Neural progenitor cell (in vitro differentiated cells): ENCODE results near the gene ADAMTS6. TPM values are rescaled to one million over a fixed set of nuclear protein-coding genes. Genes with fewer than 3 reads are reported as not detected.

ENCODE experiments used
- DNase-seq: peaks from one replicate; pipeline ENCODE4 v3.0.0-alpha.2; 2016; ENCODE audit warnings: low spot score
- H2AFZ ChIP-seq: fragments of 200-600 bp; sonication (generic); replicated peaks from 2 replicates; pipeline ENCODE4 v1.6.1; 2016; ENCODE audit warnings: antibody characterized with exemption
- H3F3A ChIP-seq: fragments of 200-600 bp; sonication (generic); 2 replicates; pipeline ENCODE4 v1.6.1; 2016; ENCODE audit warnings: antibody characterized with exemption, low read depth
- H3K27ac ChIP-seq: fragments of 200-600 bp; sonication (generic); 2 replicates; pipeline ENCODE4 v1.5.1; 2016; ENCODE audit warnings: mild to moderate bottlenecking
- H3K27me3 ChIP-seq: fragments of 200-600 bp; sonication (generic); 2 replicates; pipeline ENCODE4 v1.6.1; 2016; ENCODE audit warnings: mild to moderate bottlenecking, moderate library complexity
- H3K36me3 ChIP-seq: fragments of 200-600 bp; sonication (generic); 2 replicates; pipeline ENCODE4 v1.5.1; 2016
- H3K4me1 ChIP-seq: fragments of 200-600 bp; sonication (generic); 2 replicates; pipeline ENCODE4 v1.6.1; 2016; ENCODE audit warnings: mixed run types
- H3K4me2 ChIP-seq: fragments of 200-600 bp; sonication (generic); 2 replicates; pipeline ENCODE4 v1.6.1; 2016
- H3K4me3 ChIP-seq: fragments of 200-600 bp; sonication (generic); 2 replicates; pipeline ENCODE4 v1.5.1; 2016
- H3K79me2 ChIP-seq: fragments of 200-600 bp; sonication (generic); 2 replicates; pipeline ENCODE4 v1.6.1; 2016; ENCODE audit warnings: low read depth
- H3K9ac ChIP-seq: fragments of 200-600 bp; sonication (generic); 2 replicates; pipeline ENCODE4 v1.6.1; 2016
- H3K9me3 ChIP-seq: fragments of 200-600 bp; sonication (generic); 2 replicates; pipeline ENCODE4 v1.5.1; 2016; ENCODE audit warnings: low read depth
- H4K20me1 ChIP-seq: fragments of 200-600 bp; sonication (generic); 2 replicates; pipeline ENCODE4 v1.6.1; 2016; ENCODE audit warnings: low read depth
- H3K27ac Mint-ChIP-seq: 3 replicates; pipeline ENCODE4 v1.8.0; 2021; ENCODE audit warnings: mixed read lengths
- H3K27me3 Mint-ChIP-seq: 2 replicates; pipeline ENCODE4 v1.8.0; 2022; ENCODE audit warnings: low read depth, mild to moderate bottlenecking, inconsistent platforms, moderate library complexity, mixed read lengths; ENCODE audit not compliant: insufficient read depth
- H3K36me3 Mint-ChIP-seq: 3 replicates; pipeline ENCODE4 v1.8.0; 2021; ENCODE audit warnings: mixed read lengths
- H3K4me1 Mint-ChIP-seq: 3 replicates; pipeline ENCODE4 v1.8.0; 2021; ENCODE audit warnings: mixed read lengths
- H3K4me3 Mint-ChIP-seq: 3 replicates; pipeline ENCODE4 v1.8.0; 2021; ENCODE audit warnings: mild to moderate bottlenecking, moderate library complexity, mixed read lengths
- H3K9me3 Mint-ChIP-seq: 3 replicates; pipeline ENCODE4 v1.8.0; 2020; ENCODE audit warnings: mixed read lengths
- EZH2 ChIP-seq: fragments of 200-600 bp; sonication (generic); IDR thresholded peaks from 2 replicates; pipeline ENCODE4 v1.6.1; 2017; ENCODE audit warnings: antibody characterized with exemption, mild to moderate bottlenecking, moderate library complexity
- EZH2phosphoT487 ChIP-seq: fragments of 200-600 bp; sonication (generic); IDR thresholded peaks from 2 replicates; pipeline ENCODE4 v1.6.1; 2017; ENCODE audit warnings: antibody characterized with exemption
- total RNA-seq: library from RNA; depleted of rRNA; stranded (reverse); fragments of >200 nt; gene quantifications from 2 replicates; pipeline ENCODE4 v1.2.3, GENCODE V29; 2015; ENCODE audit warnings: low replicate concordance
- TF ChIP-seq, protein P1 (sequence below): fragments of 200-600 bp; sonication (generic); IDR thresholded peaks from 2 replicates; pipeline ENCODE4 v1.5.1; 2017; ENCODE audit warnings: antibody characterized with exemption, mild to moderate bottlenecking

Gene ADAMTS6
- total RNA-seq, 1 donor from 2014 or later, result 14.3 TPM

DNA sequence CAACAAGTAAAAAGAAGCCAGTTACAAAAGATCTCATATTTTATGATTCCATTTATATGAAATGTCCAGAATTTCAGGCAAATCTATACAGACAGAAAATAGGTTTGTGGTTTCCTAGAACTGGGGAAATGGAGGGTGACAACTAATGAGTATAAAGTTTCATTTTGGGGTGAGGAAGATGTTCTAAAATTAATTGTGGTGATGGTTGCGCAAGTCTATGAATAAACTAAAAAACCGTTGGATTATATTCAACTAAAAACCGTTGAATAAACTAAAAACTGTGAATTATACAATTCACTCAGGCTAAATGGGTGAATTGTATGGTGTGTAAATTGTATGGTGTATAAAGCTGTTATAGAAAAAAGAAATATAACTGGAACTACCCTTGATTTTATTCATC lies 47.6 kb downstream of the ADAMTS6 start:
- Histone ChIP-seq H3K36me3 (no peaks in the 10 kb centered on the region), H3K4me1 (no peaks in the 10 kb centered on the region), H3F3A (no peaks in the 10 kb centered on the region), H3K4me3 (no peak overlapping the region), H4K20me1 (no peaks in the 10 kb centered on the region), H3K4me2 (no peak overlapping the region), H3K27ac (no peak overlapping the region), H3K9ac (no peak overlapping the region), H2AFZ (no peak overlapping the region), H3K79me2 (no peaks in the 10 kb centered on the region), H3K27me3 (no peaks in the 10 kb centered on the region), H3K9me3 (no peaks in the 10 kb centered on the region)
- H3K4me1 Mint-ChIP-seq, result no peaks in the 10 kb centered on the region
- H3K9me3 Mint-ChIP-seq, result peaks cover 2% of the 10 kb centered on the region
- no peak for TF ChIP-seq EZH2phosphoT487
- TF ChIP-seq, protein P1, sequence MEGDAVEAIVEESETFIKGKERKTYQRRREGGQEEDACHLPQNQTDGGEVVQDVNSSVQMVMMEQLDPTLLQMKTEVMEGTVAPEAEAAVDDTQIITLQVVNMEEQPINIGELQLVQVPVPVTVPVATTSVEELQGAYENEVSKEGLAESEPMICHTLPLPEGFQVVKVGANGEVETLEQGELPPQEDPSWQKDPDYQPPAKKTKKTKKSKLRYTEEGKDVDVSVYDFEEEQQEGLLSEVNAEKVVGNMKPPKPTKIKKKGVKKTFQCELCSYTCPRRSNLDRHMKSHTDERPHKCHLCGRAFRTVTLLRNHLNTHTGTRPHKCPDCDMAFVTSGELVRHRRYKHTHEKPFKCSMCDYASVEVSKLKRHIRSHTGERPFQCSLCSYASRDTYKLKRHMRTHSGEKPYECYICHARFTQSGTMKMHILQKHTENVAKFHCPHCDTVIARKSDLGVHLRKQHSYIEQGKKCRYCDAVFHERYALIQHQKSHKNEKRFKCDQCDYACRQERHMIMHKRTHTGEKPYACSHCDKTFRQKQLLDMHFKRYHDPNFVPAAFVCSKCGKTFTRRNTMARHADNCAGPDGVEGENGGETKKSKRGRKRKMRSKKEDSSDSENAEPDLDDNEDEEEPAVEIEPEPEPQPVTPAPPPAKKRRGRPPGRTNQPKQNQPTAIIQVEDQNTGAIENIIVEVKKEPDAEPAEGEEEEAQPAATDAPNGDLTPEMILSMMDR, result no peak
- no peak for TF ChIP-seq EZH2
- DNase-seq, result no peak
- H3K4me3 Mint-ChIP-seq, result no peak overlapping the region
- H3K27ac Mint-ChIP-seq, result no peak overlapping the region
- H3K27me3 Mint-ChIP-seq, result no peaks in the 10 kb centered on the region
- peaks cover 4% of the 10 kb centered on the region for H3K36me3 Mint-ChIP-seq

DNA sequence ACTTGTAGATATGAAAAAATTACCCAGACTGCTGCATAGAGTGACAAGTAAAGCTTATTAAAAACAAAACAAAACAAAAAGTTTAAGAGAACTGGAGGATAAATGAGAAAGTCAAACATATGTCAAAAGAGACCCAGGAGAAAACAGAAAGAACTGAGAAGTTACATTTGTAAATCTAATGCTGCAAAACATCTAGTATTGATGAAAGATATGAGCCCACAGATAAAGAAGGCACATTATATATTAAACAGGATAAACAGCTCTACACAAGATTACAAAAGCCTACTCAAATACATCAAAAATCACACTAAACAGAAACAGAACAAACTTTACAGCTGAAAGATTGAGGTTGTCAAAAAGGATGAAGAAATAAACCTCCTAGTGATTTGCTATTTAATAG lies 55.1 kb downstream of the ADAMTS6 start:
- no peak for DNase-seq
- H2AFZ ChIP-seq, result no peak overlapping the region
- no peaks in the 10 kb centered on the region for H3F3A ChIP-seq
- H3K27me3 ChIP-seq, result no peaks in the 10 kb centered on the region
- H3K27ac ChIP-seq, result no peak overlapping the region
- no peaks in the 10 kb centered on the region for H4K20me1 ChIP-seq
- H3K9me3 ChIP-seq, result no peaks in the 10 kb centered on the region
- Mint-ChIP-seq H3K4me3 (no peak overlapping the region), H3K4me1 (peaks cover 8% of the 10 kb centered on the region), H3K27ac (no peak overlapping the region), H3K9me3 (peaks cover 10% of the 10 kb centered on the region), H3K27me3 (peaks cover 2% of the 10 kb centered on the region), H3K36me3 (peaks cover 4% of the 10 kb centered on the region)
- no peak for TF ChIP-seq EZH2phosphoT487
- TF ChIP-seq, protein P1, result no peak
- TF ChIP-seq EZH2, result no peak
- H3K36me3 ChIP-seq, result peaks cover 4% of the 10 kb centered on the region
- no peak overlapping the region for H3K4me3 ChIP-seq
- no peak overlapping the region for H3K4me2 ChIP-seq
- H3K4me1 ChIP-seq, result peaks cover 3% of the 10 kb centered on the region
- no peak overlapping the region for H3K9ac ChIP-seq
- no peaks in the 10 kb centered on the region for H3K79me2 ChIP-seq

DNA sequence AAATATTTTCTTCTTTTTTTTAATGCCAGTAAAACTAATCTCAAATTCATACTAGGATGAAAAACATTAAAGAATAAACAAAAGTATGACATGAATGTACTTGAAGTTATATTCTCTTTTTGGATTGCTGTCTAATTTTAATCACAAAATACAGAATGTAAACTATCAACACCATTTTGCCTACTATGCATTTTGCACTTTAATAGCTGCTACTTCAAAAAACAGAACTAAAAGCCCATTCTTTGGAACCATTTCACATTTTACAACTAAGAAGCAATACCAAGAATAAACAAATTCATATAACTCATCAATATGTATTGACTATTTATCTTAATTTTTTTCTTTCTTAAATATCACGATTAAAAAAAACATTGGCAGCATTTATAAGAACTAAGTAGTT lies 58.1 kb downstream of the ADAMTS6 start:
- H3K4me3 Mint-ChIP-seq, result no peak overlapping the region
- Histone ChIP-seq H3K79me2 (no peaks in the 10 kb centered on the region), H3K4me3 (no peak overlapping the region), H3K27me3 (no peaks in the 10 kb centered on the region), H2AFZ (no peak overlapping the region), H3K36me3 (peaks cover 7% of the 10 kb centered on the region), H3K9me3 (peaks cover 6% of the 10 kb centered on the region), H3K4me2 (no peak overlapping the region), H3K27ac (no peak overlapping the region), H3K4me1 (peaks cover 3% of the 10 kb centered on the region), H3F3A (no peaks in the 10 kb centered on the region), H3K9ac (no peak overlapping the region), H4K20me1 (no peaks in the 10 kb centered on the region)
- H3K9me3 Mint-ChIP-seq, result peaks cover 26% of the 10 kb centered on the region
- H3K27ac Mint-ChIP-seq, result no peak overlapping the region
- DNase-seq, result no peak
- TF ChIP-seq EZH2phosphoT487 (no peak), EZH2 (no peak)
- TF ChIP-seq, protein P1, result no peak
- peaks cover 2% of the 10 kb centered on the region for H3K27me3 Mint-ChIP-seq
- peaks cover 9% of the 10 kb centered on the region for H3K36me3 Mint-ChIP-seq
- peaks cover 8% of the 10 kb centered on the region for H3K4me1 Mint-ChIP-seq
